SU-DHL-6 (cell line): Measurements from ENCODE around the gene NINL.

Experiments used
- H2AFZ ChIP-seq: fragments of 200-600 bp; sonication (generic); 2 replicates; pipeline ENCODE4 v1.6.1; 2014; ENCODE audit warnings: low read depth, mild to moderate bottlenecking, moderate library complexity, mixed read lengths, antibody characterized with exemption, low read length; ENCODE audit not compliant: severe bottlenecking
- H3F3A ChIP-seq: fragments of 200-600 bp; shearing (Covaris generic); 2 replicates; pipeline ENCODE4 v1.6.0; 2016; ENCODE audit warnings: antibody characterized with exemption, mild to moderate bottlenecking; ENCODE audit not compliant: insufficient read depth
- H3K27ac ChIP-seq: fragments of 200-600 bp; sonication (generic); 2 replicates; pipeline ENCODE4 v1.5.1; 2016; ENCODE audit warnings: low read depth, mild to moderate bottlenecking, low read length, moderate library complexity, mixed read lengths
- H3K27me3 ChIP-seq: fragments of 200-600 bp; sonication (generic), shearing (Covaris generic); 2 replicates; pipeline ENCODE4 v1.6.0; 2014; ENCODE audit warnings: mild to moderate bottlenecking, low read length
- H3K36me3 ChIP-seq: fragments of 200-600 bp; sonication (generic); 2 replicates; pipeline ENCODE4 v1.6.1; 2014; ENCODE audit warnings: mild to moderate bottlenecking, low read length, mixed read lengths
- H3K4me2 ChIP-seq: fragments of 300-600, 200-600 bp; shearing (Covaris generic), sonication (generic); 2 replicates; pipeline ENCODE4 v1.6.0; 2014; ENCODE audit warnings: low read length, low read depth, mild to moderate bottlenecking; ENCODE audit not compliant: poor library complexity, severe bottlenecking
- H3K4me3 ChIP-seq: fragments of 200-600 bp; sonication (generic); 2 replicates; pipeline ENCODE4 v1.5.1; 2014; ENCODE audit warnings: antibody characterized with exemption, low read length, mild to moderate bottlenecking, mixed read lengths; ENCODE audit not compliant: insufficient read depth, poor library complexity, severe bottlenecking
- H3K79me2 ChIP-seq: fragments of 200-600 bp; sonication (generic); 2 replicates; pipeline ENCODE4 v1.6.1; 2014; ENCODE audit warnings: mild to moderate bottlenecking, low read length, moderate library complexity; ENCODE audit not compliant: insufficient read depth
- H3K9ac ChIP-seq: fragments of 200-600 bp; sonication (generic); 2 replicates; pipeline ENCODE4 v1.7.0; 2014; ENCODE audit warnings: mild to moderate bottlenecking, low read length
- H3K9me2 ChIP-seq: fragments of 200-600 bp; sonication (generic); replicated peaks from 2 replicates; pipeline ENCODE4 v1.6.1; 2014; ENCODE audit warnings: low read length; ENCODE audit not compliant: insufficient read depth
- H3K9me3 ChIP-seq: fragments of 200-600 bp; sonication (generic); 2 replicates; pipeline ENCODE4 v1.6.1; 2014; ENCODE audit warnings: low read length, mixed read lengths; ENCODE audit not compliant: insufficient read depth
- H4K20me1 ChIP-seq: fragments of 200-600 bp; sonication (generic); 2 replicates; pipeline ENCODE4 v1.6.1; 2014; ENCODE audit warnings: low read depth, mild to moderate bottlenecking, antibody characterized with exemption, low read length, moderate library complexity, mixed read lengths
- EZH2phosphoT487 ChIP-seq: fragments of 200-600 bp; sonication (generic), shearing (Covaris generic); conservative IDR thresholded peaks from 2 replicates; pipeline ENCODE4 v1.6.1; 2018; ENCODE audit warnings: mild to moderate bottlenecking, antibody characterized with exemption, low read length, moderate library complexity, mixed read lengths
- TF ChIP-seq, protein P1 (sequence below): fragments of 200-600 bp; sonication (generic); IDR thresholded peaks from one replicate; pipeline ENCODE4 v1.5.1; 2017; ENCODE audit warnings: antibody characterized with exemption, mild to moderate bottlenecking, low read length, moderate library complexity; ENCODE audit not compliant: insufficient read depth, poor library complexity, severe bottlenecking

The NINL gene

DNA sequence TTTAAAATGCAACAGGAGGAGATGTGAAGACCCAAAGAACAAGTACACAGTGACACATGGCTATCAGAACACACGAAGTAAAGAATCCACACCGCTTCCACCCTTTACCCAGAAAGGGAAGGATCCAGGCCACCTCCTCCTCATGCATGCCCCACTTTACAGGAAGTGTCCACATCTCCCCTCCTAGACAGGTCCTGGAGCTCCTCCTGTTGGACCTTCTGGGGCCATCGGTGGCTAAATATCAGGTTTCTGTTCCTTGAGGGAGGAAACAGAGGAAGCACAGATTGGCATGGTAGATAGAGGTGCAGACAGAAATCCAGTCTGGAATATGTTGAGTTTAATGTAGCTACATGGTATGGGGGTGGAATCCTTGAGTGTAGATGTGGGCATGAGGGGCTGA lies 10.9 kb downstream of the NINL start:
- Histone ChIP-seq H3K9ac (no peak overlapping the region), H3K9me2 (no peaks in the 10 kb centered on the region), H3K4me3 (no peak overlapping the region), H2AFZ (no peak overlapping the region), H3K27ac (no peak overlapping the region), H3F3A (no peaks in the 10 kb centered on the region), H4K20me1 (no peaks in the 10 kb centered on the region), H3K4me2 (no peak overlapping the region), H3K79me2 (no peaks in the 10 kb centered on the region), H3K36me3 (no peaks in the 10 kb centered on the region), H3K27me3 (no peaks in the 10 kb centered on the region), H3K9me3 (no peaks in the 10 kb centered on the region)
- TF ChIP-seq EZH2phosphoT487: no peak
- TF ChIP-seq, protein P1, sequence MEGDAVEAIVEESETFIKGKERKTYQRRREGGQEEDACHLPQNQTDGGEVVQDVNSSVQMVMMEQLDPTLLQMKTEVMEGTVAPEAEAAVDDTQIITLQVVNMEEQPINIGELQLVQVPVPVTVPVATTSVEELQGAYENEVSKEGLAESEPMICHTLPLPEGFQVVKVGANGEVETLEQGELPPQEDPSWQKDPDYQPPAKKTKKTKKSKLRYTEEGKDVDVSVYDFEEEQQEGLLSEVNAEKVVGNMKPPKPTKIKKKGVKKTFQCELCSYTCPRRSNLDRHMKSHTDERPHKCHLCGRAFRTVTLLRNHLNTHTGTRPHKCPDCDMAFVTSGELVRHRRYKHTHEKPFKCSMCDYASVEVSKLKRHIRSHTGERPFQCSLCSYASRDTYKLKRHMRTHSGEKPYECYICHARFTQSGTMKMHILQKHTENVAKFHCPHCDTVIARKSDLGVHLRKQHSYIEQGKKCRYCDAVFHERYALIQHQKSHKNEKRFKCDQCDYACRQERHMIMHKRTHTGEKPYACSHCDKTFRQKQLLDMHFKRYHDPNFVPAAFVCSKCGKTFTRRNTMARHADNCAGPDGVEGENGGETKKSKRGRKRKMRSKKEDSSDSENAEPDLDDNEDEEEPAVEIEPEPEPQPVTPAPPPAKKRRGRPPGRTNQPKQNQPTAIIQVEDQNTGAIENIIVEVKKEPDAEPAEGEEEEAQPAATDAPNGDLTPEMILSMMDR: no peak

DNA sequence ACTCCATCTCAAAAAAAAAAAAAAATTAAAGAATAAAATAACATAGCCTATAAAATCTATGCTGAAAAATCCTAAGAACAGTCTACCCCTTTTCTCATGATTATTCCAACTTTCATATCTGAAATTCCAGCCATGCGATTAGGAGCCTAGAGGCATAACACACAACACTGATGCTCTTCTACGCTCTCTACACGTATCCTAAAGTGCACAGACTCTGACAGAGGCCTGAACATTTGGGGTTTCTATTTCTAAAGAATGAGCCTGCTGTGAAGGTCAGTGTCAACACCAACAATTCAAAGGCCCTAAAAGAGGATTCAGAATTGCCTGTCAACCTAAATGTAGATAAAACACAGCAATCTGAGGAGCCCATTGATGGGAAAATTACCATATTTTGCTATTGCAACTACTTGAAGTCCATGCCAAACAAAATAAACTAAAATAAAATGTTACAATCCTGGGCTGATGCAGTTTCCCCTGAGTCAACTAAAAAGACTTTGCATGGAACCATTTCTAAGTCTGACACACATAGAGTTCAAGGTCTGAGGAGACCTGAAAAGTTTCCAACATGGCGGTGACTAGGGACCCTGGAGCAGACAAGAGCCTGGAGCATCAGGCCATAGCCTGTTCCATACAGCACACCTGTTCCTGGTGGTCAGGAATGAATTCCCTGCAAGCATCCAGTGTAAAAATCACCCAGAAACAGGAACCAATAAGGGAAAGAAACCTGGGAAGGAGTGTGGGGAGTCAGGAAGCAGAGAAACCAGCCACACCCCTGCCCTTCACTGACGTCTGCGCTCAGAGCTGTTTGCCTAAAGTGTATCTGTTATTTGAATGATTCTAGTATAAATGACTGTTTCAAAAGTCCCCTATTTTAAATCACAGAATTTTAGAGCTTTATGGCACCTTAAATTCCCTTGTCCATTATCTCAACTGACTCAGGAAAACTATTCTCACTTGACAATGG lies 11.8 kb downstream of the NINL start:
- no peak overlapping the region for H3K27ac ChIP-seq
- H3K4me3 ChIP-seq: no peak overlapping the region
- no peak overlapping the region for H2AFZ ChIP-seq
- TF ChIP-seq, protein P1: no peak
- TF ChIP-seq EZH2phosphoT487: no peak
- no peaks in the 10 kb centered on the region for H3K9me3 ChIP-seq
- H3K9ac ChIP-seq: no peak overlapping the region
- no peak overlapping the region for H3K4me2 ChIP-seq
- no peaks in the 10 kb centered on the region for H3K27me3 ChIP-seq
- H3K79me2 ChIP-seq: no peaks in the 10 kb centered on the region
- no peaks in the 10 kb centered on the region for H4K20me1 ChIP-seq
- H3F3A ChIP-seq: no peaks in the 10 kb centered on the region
- H3K9me2 ChIP-seq: no peaks in the 10 kb centered on the region
- H3K36me3 ChIP-seq: no peaks in the 10 kb centered on the region

DNA sequence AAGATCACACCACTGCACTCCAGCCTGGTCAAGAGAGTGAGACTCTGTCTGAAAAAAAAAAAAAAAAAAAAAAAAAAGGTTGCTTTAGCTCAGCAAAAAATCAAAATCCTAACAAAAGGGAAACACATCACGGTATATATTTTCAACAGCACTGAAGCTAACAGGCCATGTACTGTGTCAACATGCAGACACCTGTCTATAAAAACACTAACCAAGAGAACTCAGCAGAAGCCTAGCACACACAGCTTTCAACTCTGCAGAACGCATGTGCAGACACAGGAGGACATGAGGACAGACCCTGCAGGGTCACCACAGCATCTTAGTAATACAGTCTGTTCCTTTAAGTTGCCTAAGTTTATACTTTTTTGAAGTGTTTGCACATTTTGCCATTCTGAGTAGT lies 13.5 kb downstream of the NINL start:
- Histone ChIP-seq H3K27ac (no peak overlapping the region), H3F3A (no peaks in the 10 kb centered on the region), H3K27me3 (no peaks in the 10 kb centered on the region), H3K4me3 (no peak overlapping the region), H3K9me3 (no peaks in the 10 kb centered on the region), H3K9ac (no peak overlapping the region), H3K4me2 (no peak overlapping the region), H2AFZ (no peak overlapping the region), H3K36me3 (no peaks in the 10 kb centered on the region), H3K9me2 (no peaks in the 10 kb centered on the region), H3K79me2 (no peaks in the 10 kb centered on the region), H4K20me1 (no peaks in the 10 kb centered on the region)
- no peak for TF ChIP-seq EZH2phosphoT487
- TF ChIP-seq, protein P1: no peak
